NCI-H2196 (cell line): ENCODE measurements around the gene STKLD1.

Experiments used
- DNase-seq: peaks from one replicate; lab custom pipeline; 2025; ENCODE audit not compliant: unreplicated experiment; lab: John Stamatoyannopoulos, UW

The STKLD1 gene

DNA sequence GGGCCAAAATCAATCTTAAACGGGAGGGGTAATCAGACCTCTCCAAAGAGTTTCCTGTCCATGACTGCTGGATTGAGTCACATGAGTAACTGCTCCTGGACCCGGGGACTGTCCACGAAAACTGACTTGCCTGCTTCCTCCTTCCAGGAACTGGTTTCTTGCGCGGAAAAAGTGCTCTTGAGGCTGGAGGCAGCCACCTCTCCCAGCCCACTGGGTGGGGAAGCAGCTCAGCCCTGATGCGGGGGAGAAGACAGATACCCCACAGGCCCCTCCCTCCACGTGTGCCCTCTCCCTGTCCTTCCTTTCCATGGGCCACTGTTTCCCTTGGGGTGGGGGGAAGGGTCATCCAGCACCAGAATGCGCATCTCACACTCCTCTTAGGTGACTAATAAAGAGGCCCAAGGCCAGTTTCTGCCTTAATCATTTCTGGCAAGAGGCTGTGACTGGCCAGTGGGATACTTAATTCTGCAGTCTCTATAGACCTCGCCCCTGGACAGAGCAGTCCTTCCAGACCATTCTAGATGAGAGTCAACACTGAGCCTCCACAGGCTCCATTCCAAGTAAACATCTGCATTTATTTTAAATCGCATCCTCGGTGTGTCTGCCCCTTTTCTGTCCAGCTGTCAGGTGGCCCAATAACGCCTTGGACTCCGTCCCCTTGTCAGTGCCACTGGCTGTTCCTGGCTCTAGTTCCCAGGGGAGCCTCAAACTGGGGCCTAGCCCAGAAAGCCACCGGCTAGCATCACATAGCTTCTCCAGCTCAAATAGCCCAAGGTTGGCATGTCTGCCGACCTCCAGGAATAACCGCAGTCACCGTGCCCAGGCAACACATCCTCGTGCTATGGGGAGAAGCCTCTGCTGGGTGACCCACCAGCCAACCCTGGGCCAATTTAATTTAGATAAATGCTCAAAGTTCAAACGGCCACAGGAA lies 29.6 kb downstream of the STKLD1 start:
- DNase-seq = no peak

DNA sequence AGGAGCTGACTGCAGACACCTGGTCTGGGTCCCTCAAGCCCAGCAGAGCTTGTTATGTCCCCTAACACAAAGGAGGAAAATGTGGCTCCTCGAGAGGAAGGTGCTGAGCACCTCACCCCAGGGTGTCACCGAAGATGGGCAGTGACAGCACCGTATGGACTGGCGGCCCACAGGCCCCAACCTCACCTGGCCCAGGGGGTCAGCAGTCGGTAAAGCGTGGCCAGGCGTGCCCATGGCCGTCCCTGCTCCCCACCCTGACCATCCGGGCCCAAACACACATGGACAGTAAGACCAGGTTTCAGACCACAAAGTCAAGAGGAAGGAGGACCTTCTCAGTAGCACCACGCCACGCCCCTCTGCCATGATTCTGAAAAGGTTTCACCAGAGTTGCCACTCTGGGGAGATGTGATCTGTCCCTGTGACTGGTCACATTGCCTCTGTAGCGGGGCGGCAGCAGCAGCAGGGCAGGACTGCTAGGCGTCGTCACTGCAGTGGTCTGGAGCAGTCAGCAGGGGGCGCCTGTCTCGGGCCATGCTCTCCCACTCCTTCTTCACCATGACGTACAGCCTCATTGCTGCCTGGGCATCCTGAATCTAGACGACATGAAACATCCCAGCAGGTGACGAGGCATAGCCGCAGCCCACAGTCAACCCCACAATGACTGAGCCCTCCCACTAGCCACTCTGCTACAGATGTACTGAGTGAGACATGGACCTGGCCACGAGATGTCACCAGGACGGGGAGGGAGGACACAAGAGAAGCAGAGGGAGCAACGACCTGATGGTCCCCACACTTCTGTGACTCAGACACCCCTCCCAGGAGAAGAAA lies 30.5 kb downstream of the STKLD1 start:
- DNase-seq = peak; percentile 73

DNA sequence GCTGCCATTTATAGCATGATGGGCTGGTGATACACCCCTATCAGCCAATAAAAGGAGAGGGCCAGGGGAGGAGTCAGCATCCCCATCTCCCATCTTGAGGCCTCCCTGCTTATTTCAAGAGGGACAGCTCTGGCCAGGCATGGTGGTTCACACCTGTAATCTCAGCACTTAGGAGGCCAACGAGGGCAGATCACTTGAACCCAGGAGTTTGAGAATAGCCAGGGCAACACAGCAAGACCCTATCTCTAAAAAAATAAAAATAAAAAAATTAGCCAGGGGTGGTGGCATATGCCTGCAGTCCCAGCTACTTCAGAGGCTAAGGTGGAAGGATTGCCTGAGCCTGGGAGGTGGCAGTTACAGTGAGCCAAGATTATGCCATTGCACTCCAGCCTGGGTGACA lies 31.9 kb downstream of the STKLD1 start:
- DNase-seq = no peak

DNA sequence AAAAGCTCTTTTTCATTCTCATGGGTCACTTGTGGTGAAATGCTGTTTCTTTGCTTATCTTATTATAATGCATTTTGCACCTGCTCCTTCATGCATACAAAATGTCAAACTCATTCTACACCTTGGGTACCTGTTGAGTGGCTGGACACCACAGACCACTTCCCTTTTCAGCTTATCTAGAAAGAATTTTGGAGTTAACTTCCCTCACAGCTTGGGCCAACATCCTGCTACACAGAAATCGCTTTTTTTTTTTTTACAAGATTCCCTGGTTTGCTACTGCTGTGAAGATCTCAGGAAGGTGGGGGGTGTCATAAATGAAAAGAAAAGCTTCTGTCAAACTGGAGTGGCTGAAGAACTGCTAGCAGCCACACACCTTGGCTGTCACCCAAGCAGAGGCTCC lies 39.0 kb downstream of the STKLD1 start:
- DNase-seq = no peak

DNA sequence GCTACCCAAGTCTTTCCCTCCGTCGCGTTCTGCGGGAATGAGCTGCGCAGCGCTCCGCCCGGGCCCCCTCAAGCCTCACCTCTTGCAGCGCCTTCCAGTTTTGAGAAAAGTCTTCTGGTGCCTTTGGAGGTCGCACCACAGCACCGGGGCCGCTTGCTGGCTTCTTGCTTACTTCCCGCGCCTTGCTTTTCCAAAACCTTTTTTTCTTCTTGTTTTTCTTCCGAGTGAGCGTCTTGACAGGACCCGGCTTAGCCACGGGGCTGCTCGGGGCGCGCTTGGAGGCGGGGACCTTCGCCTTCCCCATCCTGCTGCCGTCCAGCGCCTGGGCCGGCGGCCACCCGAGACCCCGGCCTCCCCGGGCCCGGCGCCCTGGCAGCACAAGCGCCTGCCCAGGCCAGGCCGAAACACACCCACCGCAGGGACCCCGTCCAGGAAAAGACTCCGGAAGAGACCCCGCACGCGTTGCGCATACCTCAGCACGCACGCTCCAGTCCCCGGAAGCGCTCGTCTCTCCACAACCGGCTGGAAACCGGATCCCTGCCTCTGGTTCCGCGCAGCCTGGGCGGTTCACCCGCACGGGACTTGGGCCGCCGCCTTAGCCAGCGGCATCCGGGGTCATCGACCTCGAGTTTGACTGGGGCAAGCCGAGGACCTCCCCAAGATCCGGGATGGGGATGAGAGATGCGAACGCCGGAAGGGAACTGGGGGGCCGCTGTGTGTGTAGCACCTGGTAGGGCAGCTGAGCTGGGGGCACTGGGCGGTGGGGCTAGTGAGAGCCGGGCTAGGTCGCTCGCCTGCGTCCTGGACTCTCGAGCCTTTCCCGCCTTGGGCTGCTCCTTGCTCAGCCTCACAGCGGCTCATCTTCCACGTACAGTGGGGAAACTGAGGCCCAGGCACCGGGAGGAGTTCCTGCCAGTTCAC lies 41.6 kb downstream of the STKLD1 start, which contains the start of gene REXO4:
TSS of gene REXO4 (minus strand) at position 470 of the 921 bp plus-strand sequence. CDS start at position 304, 166 bp downstream.
- DNase-seq = peak; percentile 81

DNA sequence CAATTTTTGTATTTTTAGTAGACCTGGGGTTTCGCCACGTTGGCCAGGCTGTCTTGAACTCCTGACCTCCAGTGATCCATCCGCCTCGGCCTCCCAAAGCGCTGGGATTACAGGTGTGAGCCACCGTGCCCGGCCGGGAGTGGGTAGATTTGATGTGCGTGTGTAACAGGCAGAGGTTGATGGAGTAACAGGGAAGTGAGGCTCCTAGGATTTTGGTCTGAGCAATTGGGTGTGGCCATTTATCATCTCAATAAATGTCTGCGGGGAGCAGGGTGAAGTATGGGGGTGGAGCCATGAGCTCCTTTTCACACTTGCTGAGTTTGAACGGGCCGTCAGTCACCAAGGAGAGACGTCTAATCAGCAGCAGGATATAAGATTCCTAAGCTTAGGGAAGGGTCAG lies 42.8 kb downstream of the STKLD1 start:
- DNase-seq = no peak

DNA sequence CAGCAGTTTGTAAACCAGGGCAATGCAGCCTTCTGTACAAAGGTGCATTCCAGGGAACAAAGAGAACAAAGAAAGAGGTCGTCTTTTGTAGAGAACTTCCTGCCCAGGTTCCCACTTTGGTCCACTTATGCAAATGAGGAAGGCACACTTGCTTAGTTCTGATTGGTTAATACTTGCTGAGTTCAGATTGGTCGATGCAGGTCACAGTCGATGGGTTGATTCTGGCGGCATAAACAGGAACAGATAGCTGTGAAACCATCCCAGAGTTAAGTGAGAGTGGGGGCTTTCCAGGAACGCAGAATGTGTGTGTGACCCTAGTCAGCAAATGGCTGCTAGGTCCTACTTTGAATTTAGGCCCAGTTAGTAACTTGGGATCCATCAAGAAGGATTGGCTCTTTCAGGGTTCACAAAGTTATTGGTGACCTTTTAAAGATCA lies 44.2 kb downstream of the STKLD1 start:
- DNase-seq = peak; percentile 30

GRCh38 chr9:133421615-133422542 lies 45.7 kb downstream of the STKLD1 start, which contains the start of gene ADAMTS13:
Gene ADAMTS13, plus strand, starts transcription at chr9:133422367. Its CDS starts 77 bp downstream, at chr9:133422444.
- DNase-seq = no peak

DNA sequence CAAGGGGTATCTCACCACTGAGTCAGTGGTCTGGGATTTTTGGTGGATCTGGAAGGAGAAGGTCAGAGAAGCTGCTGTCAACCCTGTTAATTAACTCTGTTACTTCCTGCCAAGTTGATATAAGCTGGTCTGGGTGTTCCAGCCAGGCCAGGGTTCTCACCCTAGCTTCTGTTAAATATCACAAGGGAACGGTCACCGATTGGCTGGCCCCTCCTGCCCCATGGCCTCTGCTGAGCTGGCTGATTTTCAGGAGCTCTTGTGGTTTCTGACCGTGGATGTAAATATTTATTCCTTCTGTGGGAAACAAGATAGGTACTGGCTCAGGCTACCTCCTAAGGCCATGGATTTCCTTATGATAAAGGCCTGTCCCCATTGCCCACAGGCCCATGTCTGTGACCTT lies 47.0 kb downstream of the STKLD1 start:
- DNase-seq = no peak

GRCh38 chr9:133424187-133424586 lies 48.0 kb downstream of the STKLD1 start:
- no peak for DNase-seq

DNA sequence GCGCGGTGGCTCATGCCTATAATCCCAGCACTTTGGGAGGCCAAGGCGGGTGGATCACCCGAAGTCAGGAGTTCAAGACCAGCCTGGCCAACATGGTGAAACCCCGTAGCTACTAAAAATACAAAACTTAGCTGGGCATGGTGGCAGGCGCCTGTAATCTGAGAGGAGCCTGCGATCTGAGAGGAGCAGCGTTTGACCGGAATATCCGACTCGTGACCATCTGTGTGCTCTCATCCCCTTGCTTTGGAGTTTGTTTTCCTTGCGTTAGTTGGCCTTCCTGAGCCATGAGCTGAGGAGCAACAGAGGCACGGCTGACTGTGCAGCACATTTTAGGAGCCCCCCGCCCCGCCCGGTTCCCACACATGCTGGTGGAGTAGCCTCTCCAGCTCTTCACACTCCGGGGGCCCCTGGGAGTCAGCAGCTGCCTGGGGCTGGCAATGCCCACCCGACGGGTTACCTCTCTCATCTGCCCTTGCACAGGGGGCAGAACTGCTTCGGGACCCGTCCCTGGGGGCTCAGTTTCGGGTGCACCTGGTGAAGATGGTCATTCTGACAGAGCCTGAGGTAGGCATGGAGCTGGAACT lies 49.0 kb downstream of the STKLD1 start:
- no peak for DNase-seq

- no peak for DNase-seq
Measured at GRCh38 chr9:133426011-133426410, 49.8 kb downstream of the STKLD1 start.

GRCh38 chr9:133427658-133428348 lies 51.6 kb downstream of the STKLD1 start:
- DNase-seq = no peak

- DNase-seq = peak; percentile 71
Measured at GRCh38 chr9:133428617-133429101, 52.5 kb downstream of the STKLD1 start.

DNA sequence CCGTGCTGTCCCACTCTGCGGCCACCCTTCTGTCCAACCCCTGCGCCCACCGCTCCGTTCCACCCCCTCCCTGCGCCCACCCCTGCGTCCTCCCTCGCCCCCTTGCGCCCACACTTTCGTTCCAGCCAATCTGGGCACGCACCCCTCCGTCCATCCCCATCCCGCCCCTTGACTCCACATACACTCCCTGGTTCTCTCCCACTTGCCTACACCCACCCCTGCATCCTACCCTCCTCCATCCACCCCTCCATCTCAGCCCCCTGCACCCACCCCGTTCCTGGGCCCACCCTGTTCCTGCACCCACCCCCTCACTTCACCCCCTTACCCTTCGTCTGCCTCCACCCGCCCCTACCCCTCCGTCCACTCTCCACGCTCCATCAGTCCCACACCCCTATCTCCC lies 53.0 kb downstream of the STKLD1 start:
- no peak for DNase-seq

- no peak for DNase-seq
Measured at GRCh38 chr9:133429641-133430161, 53.5 kb downstream of the STKLD1 start.

GRCh38 chr9:133430244-133430643 lies 54.1 kb downstream of the STKLD1 start:
- DNase-seq = no peak

DNA sequence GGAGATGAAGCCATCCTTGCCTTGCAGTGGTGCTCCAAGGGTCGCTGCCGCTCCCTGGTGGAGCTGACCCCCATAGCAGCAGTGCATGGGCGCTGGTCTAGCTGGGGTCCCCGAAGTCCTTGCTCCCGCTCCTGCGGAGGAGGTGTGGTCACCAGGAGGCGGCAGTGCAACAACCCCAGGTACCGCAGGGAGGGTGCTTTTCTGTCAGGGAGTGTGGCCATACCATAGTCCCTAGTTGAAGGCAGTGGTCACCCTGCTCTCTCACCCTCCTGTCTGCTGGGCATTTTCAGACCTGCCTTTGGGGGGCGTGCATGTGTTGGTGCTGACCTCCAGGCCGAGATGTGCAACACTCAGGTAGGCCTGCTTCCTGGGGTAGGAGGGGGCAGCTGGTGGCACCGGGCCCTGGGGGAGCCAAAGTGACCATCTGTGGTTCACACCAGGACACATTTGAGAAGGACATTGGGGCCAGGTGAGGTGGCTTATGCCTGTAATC lies 57.2 kb downstream of the STKLD1 start:
- DNase-seq = no peak
